ENCODE results near the gene LRP4. TPM values are rescaled to one million over a fixed set of nuclear protein-coding genes. Genes with fewer than 3 reads are reported as not detected.

Gene LRP4
- polyA plus RNA-seq, 1 experiment, result 1.3 TPM

DNA sequence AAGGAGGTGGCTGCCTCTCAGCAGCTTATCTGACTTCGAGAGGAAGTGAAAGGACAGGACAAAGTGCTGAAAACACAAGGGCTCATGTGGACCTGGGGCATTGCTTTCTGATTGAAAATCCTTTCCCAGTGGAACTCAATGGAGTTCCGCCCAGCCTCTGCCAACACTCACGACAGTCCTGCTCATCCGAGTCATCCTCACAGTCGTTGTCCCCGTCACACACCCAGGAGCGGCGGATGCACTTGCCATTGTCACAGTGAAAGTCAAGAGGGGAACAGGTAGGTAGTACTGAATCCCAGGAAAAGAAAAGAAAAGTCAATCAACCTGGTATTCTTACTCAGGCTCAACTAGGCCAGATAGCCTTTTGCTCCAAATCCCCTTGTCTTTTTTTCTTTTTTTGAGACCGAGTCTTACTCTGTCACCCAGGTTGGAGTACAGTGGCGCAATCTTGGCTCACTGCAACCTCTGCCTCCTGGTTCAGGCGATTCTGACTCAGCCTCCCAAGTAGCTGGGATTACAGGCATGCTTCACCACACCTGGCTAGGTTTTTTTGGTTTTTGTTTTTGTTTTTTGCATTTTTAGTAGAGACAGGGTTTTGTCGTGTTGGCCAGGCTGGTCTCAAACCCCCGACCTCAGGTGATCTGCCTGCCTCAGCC is 18.1 kb downstream of the LRP4 start:
- no peaks in the 10 kb centered on the region; the same call in none of the 2 replicates for H3K36me3 ChIP-seq (ENCODE audit: control insufficient read depth, insufficient read depth, low read length)
- no peak overlapping the region for H3K4me3 ChIP-seq (ENCODE audit: low read depth, low read length)
- POLR2A ChIA-PET, result no interaction called here
- CTCF ChIA-PET, result interaction anchor here (0.7 to 1.8 kb wide), 2 partner anchors 187 to 253 kb away, joined by 3 to 9 read pairs; no protein-coding TSS in a partner anchor
- TF ChIP-seq CTCF (IDR thresholded peaks at IDR 0.05; ENCODE audit: insufficient read depth, low read depth, low read length), result no peak
- H3K27me3 ChIP-seq (ENCODE audit: control insufficient read depth, insufficient read depth, low read length), result no peaks in the 10 kb centered on the region
- DNase-seq (ENCODE audit: low read depth), result no peak

DNA sequence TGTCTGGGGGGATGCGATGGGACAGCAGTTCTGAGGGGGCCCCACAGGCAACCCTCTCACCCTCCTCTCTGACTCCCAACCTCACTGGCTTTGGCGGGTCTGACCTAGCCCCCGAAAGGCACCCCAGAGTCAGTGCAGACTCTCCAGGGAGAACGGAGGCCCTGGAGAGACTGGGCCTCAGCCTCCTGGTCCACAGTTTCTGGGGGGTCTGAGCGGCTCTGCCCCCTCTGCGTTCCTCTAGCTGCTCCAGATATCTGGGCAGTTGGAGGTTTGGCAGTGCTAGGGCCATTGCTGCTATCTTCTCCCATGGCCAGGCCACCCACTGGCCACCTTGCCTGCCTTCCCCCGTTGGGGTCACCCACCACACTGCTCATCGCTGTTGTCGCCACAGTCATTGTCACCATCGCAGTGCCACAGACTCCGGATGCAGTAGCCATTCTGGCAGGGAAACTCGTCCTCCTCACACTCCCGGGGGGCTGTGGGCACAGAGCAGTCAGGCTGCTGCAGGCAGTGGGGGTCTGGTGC is 18.8 kb downstream of the LRP4 start:
- DNase-seq (ENCODE audit: low read depth), result no peak
- Histone ChIP-seq H3K27me3 (ENCODE audit: control insufficient read depth, insufficient read depth, low read length) (no peaks in the 10 kb centered on the region), H3K4me3 (ENCODE audit: low read depth, low read length) (no peak overlapping the region), H3K36me3 (ENCODE audit: control insufficient read depth, insufficient read depth, low read length) (no peaks in the 10 kb centered on the region; the same call in none of the 2 replicates)
- POLR2A ChIA-PET, result no interaction called here
- TF ChIP-seq CTCF (IDR thresholded peaks at IDR 0.05; ENCODE audit: insufficient read depth, low read depth, low read length), result no peak
- CTCF ChIA-PET, result interaction anchor here (0.6 to 1.8 kb wide), 3 partner anchors 30 to 253 kb away, joined by 3 to 9 read pairs (median 3); no protein-coding TSS in a partner anchor

- no peak for TF ChIP-seq CTCF (IDR thresholded peaks at IDR 0.05; ENCODE audit: insufficient read depth, low read depth, low read length)
- POLR2A ChIA-PET, result no interaction called here
- Histone ChIP-seq H3K4me3 (ENCODE audit: low read depth, low read length) (no peak overlapping the region), H3K27me3 (ENCODE audit: control insufficient read depth, insufficient read depth, low read length) (no peaks in the 10 kb centered on the region), H3K36me3 (ENCODE audit: control insufficient read depth, insufficient read depth, low read length) (no peaks in the 10 kb centered on the region; the same call in none of the 2 replicates)
- no peak for DNase-seq (ENCODE audit: low read depth)
- CTCF ChIA-PET, result interaction anchor here (0.6 to 1.8 kb wide), 4 partner anchors 31 to 264 kb away, joined by 3 to 9 read pairs (median 4); no protein-coding TSS in a partner anchor
These were observed 19.8 kb downstream of the LRP4 start for GRCh38 chr11:46898396-46899095.

DNA sequence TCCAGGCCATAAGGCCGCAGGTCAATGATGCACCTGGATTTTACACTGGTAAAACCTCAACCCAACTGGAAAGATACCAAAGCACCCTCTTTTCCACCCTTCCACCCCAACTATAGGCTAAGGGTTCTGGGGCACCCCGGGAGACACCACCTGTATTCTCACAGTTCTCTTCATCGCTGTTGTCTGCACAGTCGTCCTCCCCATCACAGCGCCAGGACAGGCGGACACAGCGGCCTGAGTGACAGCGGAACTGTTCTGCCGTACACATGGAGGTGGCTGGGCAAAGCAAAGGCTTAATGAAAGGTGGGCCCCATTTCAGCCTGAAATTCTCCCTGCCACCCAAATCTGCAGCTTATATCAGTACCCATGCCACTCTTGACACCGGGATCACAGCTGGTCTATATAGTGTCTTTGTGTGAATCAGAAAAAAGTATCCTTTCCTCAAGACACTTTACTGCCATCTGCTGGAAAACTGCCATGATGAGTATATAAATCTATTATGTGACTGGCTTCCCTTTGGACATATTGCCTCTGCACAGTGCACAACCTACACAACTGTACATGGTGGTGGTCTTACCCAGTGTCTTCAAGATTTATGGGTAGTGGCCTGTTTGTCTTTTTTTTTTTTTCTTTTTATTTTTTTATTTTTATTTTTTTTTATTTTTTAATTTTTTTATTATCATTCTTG is 21.5 kb downstream of the LRP4 start:
- H3K27me3 ChIP-seq (ENCODE audit: control insufficient read depth, insufficient read depth, low read length), result no peaks in the 10 kb centered on the region

More for the DNA sequence above, 21.5 kb downstream of the LRP4 start:
- ChIA-PET CTCF (interaction anchor here (0.6 to 3.4 kb wide), 8 partner anchors 11 to 622 kb away, joined by 3 to 34 read pairs (median 4); no protein-coding TSS in a partner anchor), POLR2A (no interaction called here)
- H3K36me3 ChIP-seq (ENCODE audit: control insufficient read depth, insufficient read depth, low read length), result no peaks in the 10 kb centered on the region; the same call in none of the 2 replicates
- H3K4me3 ChIP-seq (ENCODE audit: low read depth, low read length), result no peak overlapping the region
- 0 out of 2 replicates have a peak, but pooled peaks have one; percentile 19 for TF ChIP-seq CTCF (IDR thresholded peaks at IDR 0.05; ENCODE audit: insufficient read depth, low read depth, low read length)
- no peak for DNase-seq (ENCODE audit: low read depth)
